Esophagus muscularis mucosa (tissue), 4 donors: ENCODE results near the gene CHRND.

Experiments
- EP300 ChIP-seq: sonication (generic); formaldehyde crosslinking; IDR thresholded peaks from one replicate; pipeline ENCODE4 v1.6.1; 2017; ENCODE audit warnings: antibody characterized with exemption
- POLR2A ChIP-seq: fragments of 450-650 bp; IDR thresholded peaks from one replicate; pipeline ENCODE4 v1.6.1; 2017; ENCODE audit warnings: antibody characterized with exemption, moderate library complexity, mild to moderate bottlenecking, low read depth
- TF ChIP-seq, protein P1 (sequence below), 3 experiments: fragments of 200-600 bp in 2 of 3; fragments of 450-650 bp in 1 of 3; sonication (generic) in 2 of 3; IDR thresholded peaks; one replicate each; pipeline ENCODE4 v1.5.1; 2017 to 2019; ENCODE audit warnings: antibody characterized with exemption in 3 of 3, mild to moderate bottlenecking in 2 of 3, moderate library complexity in 1 of 3

DNA sequence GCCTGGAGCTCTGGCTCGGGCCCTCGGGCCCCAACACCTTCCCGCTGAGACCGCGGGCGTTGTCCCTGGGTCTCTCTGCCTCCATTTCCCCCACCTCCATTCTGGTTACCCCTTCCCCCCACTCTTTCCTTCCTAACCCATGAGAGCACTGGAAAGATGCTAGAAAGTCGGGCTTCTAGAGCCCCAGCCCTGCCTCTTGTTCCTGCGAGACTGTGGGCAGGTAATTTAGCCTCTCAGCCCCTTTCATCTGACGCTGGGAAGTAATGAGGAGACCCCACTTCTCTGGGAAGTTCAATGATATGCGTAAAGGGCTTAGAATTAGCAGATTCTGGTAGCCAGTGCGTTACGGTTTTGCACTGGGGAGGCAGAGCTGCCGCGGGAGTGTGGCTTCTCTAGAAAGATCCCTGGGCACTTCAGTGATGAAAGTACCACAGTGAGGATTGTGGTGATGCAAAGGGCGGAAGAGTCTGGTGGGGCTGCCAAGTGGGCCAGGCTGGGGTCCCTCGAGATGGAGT is 22.1 kb upstream of the CHRND start:
- TF ChIP-seq, protein P1, sequence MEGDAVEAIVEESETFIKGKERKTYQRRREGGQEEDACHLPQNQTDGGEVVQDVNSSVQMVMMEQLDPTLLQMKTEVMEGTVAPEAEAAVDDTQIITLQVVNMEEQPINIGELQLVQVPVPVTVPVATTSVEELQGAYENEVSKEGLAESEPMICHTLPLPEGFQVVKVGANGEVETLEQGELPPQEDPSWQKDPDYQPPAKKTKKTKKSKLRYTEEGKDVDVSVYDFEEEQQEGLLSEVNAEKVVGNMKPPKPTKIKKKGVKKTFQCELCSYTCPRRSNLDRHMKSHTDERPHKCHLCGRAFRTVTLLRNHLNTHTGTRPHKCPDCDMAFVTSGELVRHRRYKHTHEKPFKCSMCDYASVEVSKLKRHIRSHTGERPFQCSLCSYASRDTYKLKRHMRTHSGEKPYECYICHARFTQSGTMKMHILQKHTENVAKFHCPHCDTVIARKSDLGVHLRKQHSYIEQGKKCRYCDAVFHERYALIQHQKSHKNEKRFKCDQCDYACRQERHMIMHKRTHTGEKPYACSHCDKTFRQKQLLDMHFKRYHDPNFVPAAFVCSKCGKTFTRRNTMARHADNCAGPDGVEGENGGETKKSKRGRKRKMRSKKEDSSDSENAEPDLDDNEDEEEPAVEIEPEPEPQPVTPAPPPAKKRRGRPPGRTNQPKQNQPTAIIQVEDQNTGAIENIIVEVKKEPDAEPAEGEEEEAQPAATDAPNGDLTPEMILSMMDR (IDR thresholded peaks at IDR 0.05): no peak
- TF ChIP-seq EP300: no peak
- no peak for TF ChIP-seq POLR2A
